ENCODE results near the gene ARGLU1. TPM values are rescaled to one million over a fixed set of nuclear protein-coding genes. Genes with fewer than 3 reads are reported as not detected.
"Not testable (repeated sequence)": the region's sequence is repeated elsewhere in the genome, so short reads cannot be mapped to it uniquely, and the experiment has no call there.

The ARGLU1 gene
- polyA plus RNA-seq (2012; ENCODE audit: insufficient read depth, insufficient read length), result 149 TPM

GRCh38 chr13:106567474-106568298, at the start of gene ARGLU1:
Gene ARGLU1 (minus strand): TSS chr13:106568137. CDS start chr13:106567919, 218 bp downstream.
- peak within 1 kb of the TSS; percentile 89 for H3K4me3 ChIP-seq (ENCODE audit: low read length)
- DNase-seq (ENCODE audit: low read depth, low spot score), result peak; percentile 86

GRCh38 chr13:106617561-106617960, 49.6 kb upstream of the ARGLU1 start:
- H3K4me3 ChIP-seq (ENCODE audit: low read length), result no peak overlapping the region
- no peak for DNase-seq (ENCODE audit: low read depth, low spot score)

GRCh38 chr13:106616729-106617128, 48.8 kb upstream of the ARGLU1 start:
- no peak overlapping the region for H3K4me3 ChIP-seq (ENCODE audit: low read length)

GRCh38 chr13:106614874-106615273, 46.9 kb upstream of the ARGLU1 start:
- no peak for DNase-seq (ENCODE audit: low read depth, low spot score)
- H3K4me3 ChIP-seq (ENCODE audit: low read length), result no peak overlapping the region

More at GRCh38 chr13:106616729-106617128, 48.8 kb upstream of the ARGLU1 start:
- no peak for DNase-seq (ENCODE audit: low read depth, low spot score)

GRCh38 chr13:106612688-106613087, 44.8 kb upstream of the ARGLU1 start:
- DNase-seq (ENCODE audit: low read depth, low spot score), result no peak
- H3K4me3 ChIP-seq (ENCODE audit: low read length), result no peak overlapping the region

GRCh38 chr13:106610486-106610885, 42.5 kb upstream of the ARGLU1 start:
- H3K4me3 ChIP-seq (ENCODE audit: low read length), result no peak overlapping the region
- no peak for DNase-seq (ENCODE audit: low read depth, low spot score)

GRCh38 chr13:106609116-106609515, 41.2 kb upstream of the ARGLU1 start:
- no peak for DNase-seq (ENCODE audit: low read depth, low spot score)

GRCh38 chr13:106603546-106603945, 35.6 kb upstream of the ARGLU1 start:
- H3K4me3 ChIP-seq (ENCODE audit: low read length), result no peak overlapping the region
- no peak for DNase-seq (ENCODE audit: low read depth, low spot score)

More at GRCh38 chr13:106609116-106609515, 41.2 kb upstream of the ARGLU1 start:
- H3K4me3 ChIP-seq (ENCODE audit: low read length), result no peak overlapping the region

GRCh38 chr13:106602178-106602577, 34.2 kb upstream of the ARGLU1 start:
- DNase-seq (ENCODE audit: low read depth, low spot score), result no peak
- H3K4me3 ChIP-seq (ENCODE audit: low read length), result no peak overlapping the region

- DNase-seq (ENCODE audit: low read depth, low spot score), result no peak
- no peak overlapping the region for H3K4me3 ChIP-seq (ENCODE audit: low read length)
Observed at GRCh38 chr13:106601489-106601888, 33.6 kb upstream of the ARGLU1 start.

GRCh38 chr13:106600798-106601135, 32.8 kb upstream of the ARGLU1 start:
- DNase-seq (ENCODE audit: low read depth, low spot score); H3K4me3 ChIP-seq (ENCODE audit: low read length): not testable (repeated sequence)

GRCh38 chr13:106599875-106600797, 32.2 kb upstream of the ARGLU1 start:
- no peak overlapping the region for H3K4me3 ChIP-seq (ENCODE audit: low read length)
- peak; percentile 76 for DNase-seq (ENCODE audit: low read depth, low spot score)

GRCh38 chr13:106597749-106598395, 29.9 kb upstream of the ARGLU1 start:
- no peak for DNase-seq (ENCODE audit: low read depth, low spot score)
- H3K4me3 ChIP-seq (ENCODE audit: low read length), result no peak overlapping the region

- DNase-seq (ENCODE audit: low read depth, low spot score), result no peak
- no peak overlapping the region for H3K4me3 ChIP-seq (ENCODE audit: low read length)
Observed at GRCh38 chr13:106597186-106597585, 29.2 kb upstream of the ARGLU1 start.

- H3K4me3 ChIP-seq (ENCODE audit: low read length), result no peak overlapping the region
- no peak for DNase-seq (ENCODE audit: low read depth, low spot score)
Observed at GRCh38 chr13:106596275-106596937, 28.5 kb upstream of the ARGLU1 start.

GRCh38 chr13:106595625-106596024, 27.7 kb upstream of the ARGLU1 start:
- H3K4me3 ChIP-seq (ENCODE audit: low read length), result no peak overlapping the region
- DNase-seq (ENCODE audit: low read depth, low spot score), result no peak

- DNase-seq (ENCODE audit: low read depth, low spot score), result no peak
- H3K4me3 ChIP-seq (ENCODE audit: low read length), result no peak overlapping the region
Observed at GRCh38 chr13:106594980-106595379, 27.0 kb upstream of the ARGLU1 start.

- DNase-seq (ENCODE audit: low read depth, low spot score), result no peak
- no peak overlapping the region for H3K4me3 ChIP-seq (ENCODE audit: low read length)
Observed at GRCh38 chr13:106593132-106593531, 25.2 kb upstream of the ARGLU1 start.

GRCh38 chr13:106591299-106591698, 23.4 kb upstream of the ARGLU1 start:
- H3K4me3 ChIP-seq (ENCODE audit: low read length), result no peak overlapping the region
- no peak for DNase-seq (ENCODE audit: low read depth, low spot score)

All from Jurkat, Clone E6-1 (cell line).